GM19324 (cell line): ENCODE data around the gene ATXN1.

Experiments used
- ATAC-seq: cut with Tn5 transposase; IDR thresholded peaks from one replicate; pipeline ENCODE4 v1.9.1; 2021; ENCODE audit warnings: mild to moderate bottlenecking, moderate library complexity; ENCODE audit not compliant: unreplicated experiment, low FRiP score

ATXN1 gene

DNA sequence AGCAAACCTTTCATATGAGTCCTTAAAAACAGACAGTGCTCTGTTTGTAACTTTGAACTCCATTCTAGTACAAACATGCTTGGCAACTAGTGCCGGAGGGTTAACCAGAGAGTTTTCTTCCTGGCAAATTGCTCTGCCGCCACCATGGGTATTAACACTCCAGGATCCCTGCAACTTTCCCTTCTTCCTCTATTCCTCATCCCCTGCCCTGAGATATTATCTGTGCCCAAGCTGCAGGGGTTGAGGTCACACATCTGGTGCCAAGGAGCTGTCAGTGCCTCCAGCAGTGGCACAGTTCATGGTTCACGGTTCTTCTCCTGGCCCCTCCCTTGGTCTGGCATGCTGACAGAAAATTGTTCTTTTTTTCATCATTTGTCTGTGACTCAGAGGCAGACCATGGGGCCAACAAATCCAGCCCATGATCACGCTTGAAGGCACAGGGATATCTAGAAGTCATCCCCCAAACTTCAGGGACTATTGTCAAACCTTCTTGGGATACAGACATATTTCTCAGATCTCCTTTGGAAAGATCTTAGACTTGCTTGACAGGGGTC lies 77.5 kb downstream of the ATXN1 start:
- ATAC-seq = no peak

DNA sequence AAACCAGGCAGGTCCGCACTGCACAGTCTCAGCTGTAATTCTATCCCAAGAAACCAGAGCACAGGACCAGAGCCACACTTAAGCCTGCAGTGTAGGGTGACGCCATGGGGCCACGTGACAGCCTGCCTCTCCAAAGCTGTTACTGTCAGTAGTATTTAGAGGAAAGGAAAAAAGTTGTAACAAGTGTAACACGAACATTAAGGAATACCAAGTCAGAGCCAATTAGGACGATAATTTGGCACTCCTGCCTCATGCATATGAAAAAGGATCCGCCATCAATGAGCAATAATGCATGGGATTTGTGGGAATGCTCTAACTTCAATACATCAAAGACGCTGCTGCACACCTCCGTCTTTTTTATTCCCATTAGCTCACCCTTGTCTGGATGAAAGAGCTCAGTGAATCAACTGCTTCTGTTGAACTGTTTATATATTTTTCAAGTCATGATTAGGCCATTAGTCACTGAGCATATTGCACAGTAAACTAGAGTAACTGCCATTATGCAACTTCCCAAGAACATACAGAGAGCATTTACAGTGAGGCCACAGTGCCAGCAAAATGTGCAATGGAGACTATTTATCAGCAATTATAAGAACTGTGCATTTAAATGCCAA lies 79.9 kb downstream of the ATXN1 start:
- ATAC-seq = no peak

DNA sequence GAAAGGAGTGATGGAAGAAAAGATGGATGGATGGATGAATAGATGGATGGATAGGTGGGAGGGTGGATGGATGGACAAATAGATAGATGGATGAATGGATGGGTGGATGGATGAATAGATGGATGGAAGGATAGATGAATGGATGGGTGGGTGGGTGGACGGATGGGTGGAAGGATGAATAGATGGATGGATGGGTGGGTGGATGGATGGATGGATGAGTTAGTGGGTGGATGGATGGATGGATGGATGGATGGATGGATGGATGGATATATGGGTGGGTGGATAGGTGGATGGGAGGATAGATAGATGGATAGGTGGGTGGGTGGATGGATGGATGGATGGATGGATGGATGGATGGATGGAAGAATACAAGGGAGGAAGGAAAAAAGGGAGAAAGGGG lies 82.2 kb downstream of the ATXN1 start:
- no peak for ATAC-seq

DNA sequence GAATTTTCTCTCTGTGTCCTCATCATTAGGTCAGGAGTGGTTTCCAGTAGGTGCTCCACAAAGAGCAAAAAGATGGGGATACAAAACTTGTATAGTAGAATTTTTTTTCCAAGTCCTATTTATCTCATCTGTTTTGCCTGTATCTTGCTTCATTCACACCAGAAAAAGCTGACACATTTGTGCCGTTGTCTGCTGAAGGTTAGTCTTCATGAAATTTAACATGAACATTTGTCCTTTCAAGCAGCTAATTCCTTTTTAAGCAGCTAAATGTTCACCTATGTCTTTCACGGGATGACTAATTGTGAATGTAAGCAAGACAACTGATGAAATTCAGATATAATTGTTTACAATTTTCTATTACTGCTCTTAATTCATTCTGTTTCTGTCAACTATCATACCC lies 83.8 kb downstream of the ATXN1 start:
- ATAC-seq = no peak

DNA sequence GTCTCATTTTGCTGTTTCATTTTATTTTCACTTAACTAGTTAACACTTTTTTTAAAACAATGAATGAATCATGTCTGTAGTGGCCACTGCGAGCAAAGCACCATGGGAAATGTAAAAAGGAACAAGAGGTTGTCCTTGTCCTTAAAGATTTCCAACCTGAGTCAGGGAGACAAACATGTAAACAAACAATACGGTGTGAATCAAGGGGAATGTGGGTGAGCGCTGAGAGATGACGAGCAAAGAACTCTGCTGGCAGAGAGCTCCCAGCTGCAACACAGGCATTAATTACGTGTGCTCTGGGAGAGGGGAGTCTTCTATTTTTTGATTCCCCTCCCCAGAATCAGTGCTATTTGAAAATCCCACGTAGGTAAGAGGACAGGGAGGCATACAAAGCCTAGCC lies 84.3 kb downstream of the ATXN1 start:
- ATAC-seq = no peak

DNA sequence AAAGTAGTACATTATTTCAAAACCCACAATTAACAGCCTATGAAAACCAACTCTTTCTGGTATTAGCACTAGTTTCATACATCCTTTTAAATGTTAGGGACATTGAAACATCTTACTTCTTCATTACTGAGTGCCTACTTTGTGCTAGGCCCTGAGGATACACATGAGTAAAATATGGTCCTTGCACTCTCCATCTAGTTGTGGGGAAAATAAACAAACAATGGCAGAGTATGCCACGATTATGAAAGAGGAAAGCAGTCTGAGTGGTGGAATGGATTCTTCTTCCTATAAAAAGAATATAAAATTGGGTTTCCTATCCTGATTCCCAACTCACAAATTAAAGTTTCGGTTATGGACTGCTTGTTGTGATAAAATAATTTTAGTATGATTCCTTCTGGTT lies 84.9 kb downstream of the ATXN1 start:
- no peak for ATAC-seq

DNA sequence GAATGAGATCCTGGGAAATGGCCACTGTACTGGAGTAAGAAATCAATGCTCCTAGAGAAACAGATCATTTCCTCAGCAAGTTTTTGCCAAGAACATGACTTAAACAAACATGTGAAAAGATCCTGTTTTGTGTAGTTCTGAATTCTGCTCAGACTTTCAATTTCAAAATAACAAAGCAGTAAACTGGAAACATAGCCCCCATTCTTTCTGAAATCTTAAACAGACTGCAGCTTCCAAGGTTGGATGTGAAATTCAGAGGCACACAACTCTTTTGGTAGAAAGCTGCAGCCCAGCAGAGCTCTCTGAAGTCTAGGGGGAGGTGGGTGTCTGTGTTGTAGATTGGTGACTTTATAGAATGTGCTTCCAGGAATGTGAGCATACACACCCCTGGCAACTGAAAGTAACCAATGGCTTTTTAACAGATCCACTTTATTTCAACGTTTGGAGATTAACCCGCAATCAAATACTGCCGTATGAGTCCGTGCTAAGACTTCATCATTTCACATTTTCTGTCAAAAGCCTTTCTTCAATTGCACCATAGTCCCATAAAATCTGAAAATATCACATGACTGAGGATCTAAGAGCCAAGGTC lies 86.4 kb downstream of the ATXN1 start:
- no peak for ATAC-seq

DNA sequence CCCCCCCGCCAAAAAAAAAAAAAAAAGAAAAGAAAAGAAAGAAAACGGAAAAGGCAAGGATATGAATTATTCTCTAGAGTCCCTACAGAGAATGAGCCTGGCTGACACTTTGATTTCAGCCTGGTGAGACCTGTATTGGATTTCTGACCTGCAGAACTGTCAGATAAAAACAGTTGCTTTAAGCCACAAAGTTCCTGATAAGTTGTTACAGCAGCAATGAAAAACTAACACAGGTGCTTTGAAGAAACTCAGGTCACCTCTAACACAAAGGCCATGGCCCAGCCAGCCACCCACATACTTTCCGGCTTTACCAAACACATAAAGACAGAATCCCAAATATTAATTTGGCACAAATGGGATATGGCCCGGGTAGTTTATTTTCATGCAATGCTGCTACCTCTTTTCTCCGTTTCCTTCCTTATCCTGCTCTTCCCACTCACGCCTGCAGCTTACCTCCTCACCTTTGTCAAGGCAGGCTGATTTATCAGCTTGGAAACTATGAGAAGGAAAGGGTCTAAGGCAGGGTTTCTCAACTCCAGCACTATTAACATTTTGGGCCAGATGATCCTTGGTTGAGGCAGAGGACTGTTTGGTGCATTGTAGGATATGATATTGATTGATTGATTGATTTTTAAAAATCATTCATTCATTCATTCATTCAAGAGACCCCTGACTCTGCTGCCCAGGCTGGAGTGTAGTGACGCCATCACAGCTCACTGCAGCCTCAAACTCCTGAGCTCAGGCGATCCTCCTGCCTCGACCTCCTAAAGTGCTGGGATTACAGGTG lies 88.1 kb downstream of the ATXN1 start:
- no peak for ATAC-seq

DNA sequence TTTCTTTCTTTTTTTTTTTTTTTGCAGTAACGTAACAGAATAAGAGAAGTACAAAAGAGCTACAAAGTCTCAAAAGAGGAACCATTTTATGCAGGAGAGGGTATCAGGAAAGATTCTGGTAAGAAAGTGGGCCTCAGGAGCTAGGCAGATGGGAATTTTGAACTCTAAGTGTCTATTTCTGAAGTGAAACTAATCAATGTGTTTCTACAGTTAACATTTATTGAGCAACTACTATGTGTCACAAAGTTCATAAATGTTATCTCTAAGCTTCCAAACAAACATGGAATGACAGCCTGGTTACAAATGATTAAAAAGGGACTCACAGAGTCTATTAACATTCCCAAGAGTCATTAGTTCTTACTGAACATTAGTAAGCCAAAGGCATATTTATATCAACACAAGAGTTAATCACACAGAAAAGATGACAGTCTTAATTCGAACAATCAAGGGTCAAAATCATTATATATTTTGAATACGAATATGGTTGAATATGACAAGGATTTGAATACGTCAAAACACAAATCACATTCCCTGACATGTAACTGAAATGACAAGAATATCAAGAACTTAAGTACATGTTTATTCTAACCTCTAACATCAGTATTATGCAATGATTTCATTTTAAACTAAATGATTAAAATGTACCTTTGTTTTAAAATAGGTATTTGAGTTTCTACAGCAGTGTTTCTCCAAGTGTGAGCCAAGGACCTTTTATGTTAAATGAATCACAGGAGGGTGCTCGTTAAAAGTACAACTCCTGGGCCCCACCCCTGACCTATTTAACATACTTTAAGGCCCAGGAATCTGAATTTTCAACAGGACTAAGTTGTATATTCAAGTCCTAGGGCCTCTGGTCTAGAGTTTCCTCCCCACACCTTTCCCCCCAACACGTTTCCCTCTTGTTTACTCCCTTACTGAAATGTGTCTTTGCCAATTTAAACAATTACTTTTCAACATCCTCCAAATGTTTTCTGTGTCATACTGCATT lies 89.7 kb downstream of the ATXN1 start:
- ATAC-seq = no peak

DNA sequence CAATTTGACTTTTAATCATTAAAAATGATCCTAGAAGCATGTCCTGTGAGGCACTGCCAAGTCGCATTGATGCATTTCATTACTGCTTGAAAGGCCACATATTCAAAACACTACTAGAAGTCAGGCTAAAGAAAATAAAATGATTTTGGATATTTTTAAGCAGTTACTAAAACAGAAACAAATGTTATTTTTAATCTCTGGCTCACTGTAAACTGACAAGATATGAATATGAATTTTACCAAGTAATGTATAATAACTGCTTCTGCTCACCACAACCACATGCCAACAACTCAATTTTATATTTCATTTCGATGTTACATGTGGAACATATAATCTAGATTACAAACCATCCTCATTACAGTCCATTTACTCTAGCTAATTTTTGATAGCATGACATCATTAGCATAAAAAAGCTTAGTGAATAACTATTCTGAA lies 90.6 kb downstream of the ATXN1 start:
- ATAC-seq = no peak

DNA sequence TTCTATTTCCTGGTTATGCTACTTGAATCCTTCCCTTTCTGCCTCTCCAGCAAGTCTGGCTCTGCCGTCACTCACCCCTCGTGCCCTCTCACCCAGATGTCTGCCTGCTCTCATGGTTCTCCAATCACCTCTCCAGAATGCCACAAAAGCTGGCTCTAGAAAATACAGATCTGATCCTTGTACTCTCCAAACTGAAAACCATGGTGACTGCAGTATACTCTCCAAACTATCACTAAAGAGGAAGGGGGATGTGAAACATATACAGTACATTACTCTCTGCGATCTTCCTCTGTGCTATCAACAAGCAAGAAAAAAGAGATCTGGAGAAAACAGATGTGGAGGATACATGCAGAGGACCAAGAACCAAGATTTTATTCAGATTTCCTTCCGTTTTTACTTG lies 91.1 kb downstream of the ATXN1 start:
- ATAC-seq = no peak

DNA sequence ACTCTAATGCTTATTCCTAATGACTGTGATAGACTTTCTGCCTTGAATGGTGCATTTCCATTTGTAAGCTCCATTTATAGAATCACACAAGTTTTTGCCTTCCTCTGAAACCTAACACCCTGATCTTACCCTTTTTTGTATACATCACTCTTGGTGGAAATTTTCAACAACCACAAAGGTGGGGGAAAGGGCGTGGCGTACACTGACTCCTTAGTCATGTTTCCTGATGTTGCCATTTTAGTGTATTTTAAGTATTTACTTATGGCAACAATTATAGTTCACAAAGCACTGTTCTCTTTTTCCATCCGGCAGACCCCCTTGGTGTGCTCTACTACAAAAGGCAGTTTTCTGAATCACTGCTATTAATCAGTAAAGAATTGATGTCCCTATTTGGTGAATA lies 92.0 kb downstream of the ATXN1 start:
- ATAC-seq = no peak

DNA sequence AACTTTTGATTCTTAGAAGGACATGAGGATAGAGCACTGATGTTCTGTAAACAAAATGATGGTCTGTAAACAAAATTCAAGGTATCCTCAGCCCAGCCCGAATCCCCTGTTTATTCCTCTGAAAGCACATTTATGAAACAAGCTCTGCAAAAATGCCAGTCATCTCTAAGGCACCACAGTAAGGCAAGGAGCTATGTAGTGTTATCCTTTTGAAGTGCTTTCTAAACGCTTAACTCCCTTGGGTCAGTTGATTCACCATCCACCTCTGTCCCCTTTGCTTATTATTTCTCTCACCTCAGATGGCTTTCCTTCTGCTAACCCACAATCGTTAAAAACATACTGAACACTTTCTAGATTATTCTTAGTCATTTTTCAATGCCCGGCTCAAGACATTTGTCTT lies 93.8 kb downstream of the ATXN1 start:
- no peak for ATAC-seq

DNA sequence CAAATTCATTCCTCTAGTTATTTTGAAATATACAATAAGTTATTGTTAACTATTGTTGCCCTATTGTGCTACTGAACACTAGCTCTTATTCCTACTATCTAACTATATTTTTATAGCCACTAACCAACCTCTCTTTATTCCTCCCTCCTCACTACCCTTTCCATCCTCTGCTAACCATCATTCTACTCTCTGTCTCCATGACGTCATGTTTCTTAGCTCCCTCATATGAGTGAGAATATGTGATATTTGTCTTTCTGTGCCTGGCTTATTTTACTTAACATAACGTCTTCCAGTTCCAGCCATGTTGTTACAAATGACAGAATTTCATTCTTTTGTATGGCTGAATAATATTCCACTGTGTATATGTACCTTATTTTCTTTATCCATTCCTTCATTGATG lies 95.3 kb downstream of the ATXN1 start:
- ATAC-seq = no peak

DNA sequence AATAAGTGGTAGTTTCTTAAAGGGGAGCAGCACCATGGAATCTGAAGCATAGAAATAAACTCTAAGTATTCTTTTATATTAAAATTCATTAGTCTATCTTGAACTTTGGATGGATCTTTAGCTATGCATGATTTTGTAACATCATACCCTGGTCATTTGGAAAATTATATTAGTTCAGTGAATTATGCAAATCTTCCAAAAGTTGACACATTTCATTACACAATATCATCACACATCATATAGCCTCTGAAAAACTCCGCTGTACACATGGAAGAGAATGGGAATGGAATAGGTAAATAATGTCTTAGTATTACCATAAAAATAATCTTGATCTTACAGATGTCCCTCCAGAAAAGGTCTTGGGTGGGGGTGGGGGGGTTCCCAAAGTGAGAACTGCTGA lies 96.1 kb downstream of the ATXN1 start:
- no peak for ATAC-seq

DNA sequence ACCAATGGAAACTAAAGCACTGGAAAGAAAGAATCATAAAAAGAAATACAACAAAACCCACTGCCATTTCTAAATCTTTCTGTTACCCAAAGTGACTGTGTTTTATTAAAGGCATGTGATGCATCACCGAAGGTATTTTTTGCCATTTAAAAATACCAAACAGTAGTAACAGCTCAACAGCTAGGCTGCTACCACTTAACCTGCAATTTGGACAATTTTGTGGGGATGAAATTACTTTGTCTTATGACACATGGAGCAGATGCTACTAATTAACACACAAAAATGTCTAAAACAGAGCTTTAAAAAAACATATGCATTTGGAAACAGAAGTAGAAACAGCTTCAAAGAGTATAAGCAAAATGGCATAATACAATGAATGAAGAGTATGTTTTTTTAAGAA lies 97.4 kb downstream of the ATXN1 start:
- ATAC-seq = no peak

DNA sequence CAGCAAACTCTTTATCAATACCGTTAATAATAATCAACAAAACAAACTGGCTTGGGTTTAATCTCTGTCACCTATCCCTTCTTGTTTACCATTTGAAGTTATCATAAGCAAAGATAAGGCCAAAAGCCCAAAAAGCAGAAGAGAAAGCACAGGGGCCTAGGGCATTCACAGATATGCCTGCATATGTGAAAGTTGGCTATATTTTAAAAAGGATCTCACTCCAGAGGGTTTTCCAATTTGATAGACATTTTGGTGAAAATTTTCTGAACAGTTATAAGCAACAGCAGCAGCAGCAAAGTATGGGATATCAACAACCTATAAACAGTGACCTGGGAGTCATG lies 101.1 kb downstream of the ATXN1 start:
- no peak for ATAC-seq

DNA sequence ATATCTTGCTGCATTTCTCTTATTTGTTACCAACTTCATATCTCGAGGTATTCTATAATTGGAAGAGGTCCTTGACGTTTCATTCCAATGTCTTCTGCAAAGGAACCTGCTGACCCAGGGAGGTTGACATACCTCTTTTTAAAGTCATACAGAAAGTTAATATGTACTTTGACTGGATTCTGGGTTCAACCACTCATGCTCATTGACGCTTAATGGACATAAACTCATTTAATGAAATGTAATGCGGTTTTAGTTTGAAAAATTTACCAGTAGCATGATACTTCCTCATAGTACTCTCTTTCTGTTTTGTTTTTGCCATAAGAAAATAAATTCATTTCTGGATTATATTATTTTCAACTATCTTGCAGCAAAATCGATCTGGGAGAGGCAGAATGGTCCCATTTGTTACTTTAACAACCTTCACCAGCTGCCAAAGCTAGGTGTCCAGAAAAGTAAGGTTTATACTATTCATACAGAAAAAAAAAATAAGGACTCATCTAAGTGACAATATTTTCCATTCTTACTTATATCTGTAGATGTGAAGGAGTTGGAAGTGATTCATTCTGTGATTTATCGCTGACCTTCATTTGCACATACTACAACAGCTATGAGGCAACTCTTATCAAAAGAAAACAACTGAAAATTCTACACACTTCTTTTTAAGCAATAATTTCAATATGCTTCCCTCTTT lies 101.6 kb downstream of the ATXN1 start:
- ATAC-seq = no peak

DNA sequence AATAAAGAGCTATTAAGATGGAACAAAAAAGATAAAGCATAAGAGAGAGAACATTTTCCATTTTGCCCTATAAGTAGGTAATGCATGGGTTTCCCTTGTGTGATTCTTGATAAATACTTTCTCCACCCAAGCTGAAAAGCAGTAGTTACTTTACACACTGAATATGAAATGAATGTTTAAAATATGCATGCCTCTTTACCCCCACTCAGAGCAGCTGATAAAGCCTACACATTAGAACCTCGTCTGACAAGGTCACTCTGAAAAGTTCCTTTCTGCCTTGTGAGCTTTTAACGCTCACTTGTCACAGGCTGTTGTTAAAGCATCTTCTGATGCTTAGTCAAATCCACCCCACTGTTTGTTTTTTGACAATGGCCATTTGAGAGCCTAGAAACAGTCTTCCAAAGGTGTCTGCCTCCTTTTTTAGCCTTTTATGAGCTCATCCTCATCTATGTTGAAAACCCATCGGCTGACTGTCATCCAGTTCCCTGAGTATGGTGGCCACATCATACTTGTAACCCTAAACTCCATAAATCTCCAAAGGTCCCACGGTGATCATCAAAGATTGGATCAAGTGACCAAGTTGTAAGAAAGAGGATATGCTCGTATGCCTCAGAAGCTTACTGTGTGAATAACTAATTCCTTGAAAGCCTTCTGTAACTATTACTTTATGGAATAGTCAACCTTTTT lies 102.8 kb downstream of the ATXN1 start:
- ATAC-seq = no peak

DNA sequence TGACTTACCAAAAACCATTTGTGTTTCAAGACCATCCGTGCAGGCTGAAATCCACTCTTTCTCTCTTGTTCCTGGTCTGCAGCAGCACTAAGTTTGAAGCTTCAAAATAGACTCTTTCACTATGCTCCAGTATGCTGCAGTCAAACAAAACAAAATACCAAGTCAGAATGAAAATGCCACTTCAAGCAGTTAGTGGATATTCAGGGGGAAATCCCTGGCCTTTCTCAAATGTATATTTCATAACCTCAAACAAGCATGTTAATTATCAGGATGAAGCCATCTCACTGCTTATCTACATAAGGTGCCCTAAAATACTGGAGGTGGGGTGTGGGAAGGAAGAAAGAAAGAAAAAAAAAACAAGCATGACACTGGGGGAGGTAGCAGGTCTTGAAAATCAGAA lies 103.5 kb downstream of the ATXN1 start:
- no peak for ATAC-seq
